ENCODE measurements around the gene LRMDA. TPM values are rescaled to one million over a fixed set of nuclear protein-coding genes. Genes with fewer than 3 reads are reported as not detected.

LRMDA gene
- total RNA-seq, 4 donors from 2014 or later, result 1.4 to 23.1 (median 3.6) TPM

- no peak for DNase-seq
- TF ChIP-seq, protein P1, sequence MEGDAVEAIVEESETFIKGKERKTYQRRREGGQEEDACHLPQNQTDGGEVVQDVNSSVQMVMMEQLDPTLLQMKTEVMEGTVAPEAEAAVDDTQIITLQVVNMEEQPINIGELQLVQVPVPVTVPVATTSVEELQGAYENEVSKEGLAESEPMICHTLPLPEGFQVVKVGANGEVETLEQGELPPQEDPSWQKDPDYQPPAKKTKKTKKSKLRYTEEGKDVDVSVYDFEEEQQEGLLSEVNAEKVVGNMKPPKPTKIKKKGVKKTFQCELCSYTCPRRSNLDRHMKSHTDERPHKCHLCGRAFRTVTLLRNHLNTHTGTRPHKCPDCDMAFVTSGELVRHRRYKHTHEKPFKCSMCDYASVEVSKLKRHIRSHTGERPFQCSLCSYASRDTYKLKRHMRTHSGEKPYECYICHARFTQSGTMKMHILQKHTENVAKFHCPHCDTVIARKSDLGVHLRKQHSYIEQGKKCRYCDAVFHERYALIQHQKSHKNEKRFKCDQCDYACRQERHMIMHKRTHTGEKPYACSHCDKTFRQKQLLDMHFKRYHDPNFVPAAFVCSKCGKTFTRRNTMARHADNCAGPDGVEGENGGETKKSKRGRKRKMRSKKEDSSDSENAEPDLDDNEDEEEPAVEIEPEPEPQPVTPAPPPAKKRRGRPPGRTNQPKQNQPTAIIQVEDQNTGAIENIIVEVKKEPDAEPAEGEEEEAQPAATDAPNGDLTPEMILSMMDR (IDR thresholded peaks at IDR 0.05), result no peak
- TF ChIP-seq POLR2A (IDR thresholded peaks at IDR 0.05), result no peak
- H3K27me3 ChIP-seq, result no peaks in the 10 kb centered on the region
Measured at GRCh38 chr10:76015245-76015644, 583.8 kb downstream of the LRMDA start.

DNA sequence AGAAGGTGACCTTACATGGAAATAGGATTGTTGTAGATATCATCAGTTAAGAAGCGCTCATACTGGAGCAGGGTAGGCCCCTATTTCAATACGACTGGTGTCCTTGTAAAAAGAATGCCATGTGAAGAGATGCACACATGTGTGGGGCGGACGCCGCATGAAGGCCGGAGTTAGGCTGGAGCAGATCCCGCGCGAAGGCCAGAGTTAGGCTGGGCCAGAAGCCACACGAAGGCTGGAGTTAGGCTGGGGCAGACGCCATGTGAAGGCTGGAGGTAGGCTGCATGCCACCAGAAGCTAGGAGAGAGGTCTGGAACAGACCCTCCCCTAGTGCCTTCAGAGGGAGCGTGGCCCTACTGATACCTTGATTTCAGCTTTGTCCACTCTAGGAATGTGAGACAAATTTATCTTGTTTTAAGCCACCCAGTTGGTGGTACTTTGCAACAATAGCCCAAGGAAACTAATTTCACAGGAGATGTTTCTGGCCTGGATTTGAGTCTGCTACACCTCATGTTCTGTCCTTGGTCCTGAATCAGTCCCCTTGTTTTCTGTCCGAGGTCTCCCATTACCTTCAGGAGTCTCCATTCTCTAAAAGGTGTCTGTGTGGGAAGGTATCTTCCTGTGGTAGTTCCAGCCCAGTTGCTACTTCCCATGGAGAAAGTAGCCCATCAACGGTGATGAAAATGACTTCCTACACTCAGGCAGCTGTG is 585.8 kb downstream of the LRMDA start:
- Histone ChIP-seq H3K9me3 (no peaks in the 10 kb centered on the region), H3K27ac (no peak overlapping the region), H3K36me3 (no peaks in the 10 kb centered on the region), H3K4me1 (no peaks in the 10 kb centered on the region), H3K27me3 (no peaks in the 10 kb centered on the region), H3K4me3 (no peak overlapping the region)
- TF ChIP-seq, protein P1 (IDR thresholded peaks at IDR 0.05), result no peak
- no peak for TF ChIP-seq POLR2A (IDR thresholded peaks at IDR 0.05)
- DNase-seq, result no peak

More at GRCh38 chr10:76015245-76015644, 583.8 kb downstream of the LRMDA start:
- Histone ChIP-seq H3K4me1 (no peaks in the 10 kb centered on the region), H3K4me3 (no peak overlapping the region), H3K9me3 (no peaks in the 10 kb centered on the region), H3K27ac (no peak overlapping the region), H3K36me3 (no peaks in the 10 kb centered on the region)

DNA sequence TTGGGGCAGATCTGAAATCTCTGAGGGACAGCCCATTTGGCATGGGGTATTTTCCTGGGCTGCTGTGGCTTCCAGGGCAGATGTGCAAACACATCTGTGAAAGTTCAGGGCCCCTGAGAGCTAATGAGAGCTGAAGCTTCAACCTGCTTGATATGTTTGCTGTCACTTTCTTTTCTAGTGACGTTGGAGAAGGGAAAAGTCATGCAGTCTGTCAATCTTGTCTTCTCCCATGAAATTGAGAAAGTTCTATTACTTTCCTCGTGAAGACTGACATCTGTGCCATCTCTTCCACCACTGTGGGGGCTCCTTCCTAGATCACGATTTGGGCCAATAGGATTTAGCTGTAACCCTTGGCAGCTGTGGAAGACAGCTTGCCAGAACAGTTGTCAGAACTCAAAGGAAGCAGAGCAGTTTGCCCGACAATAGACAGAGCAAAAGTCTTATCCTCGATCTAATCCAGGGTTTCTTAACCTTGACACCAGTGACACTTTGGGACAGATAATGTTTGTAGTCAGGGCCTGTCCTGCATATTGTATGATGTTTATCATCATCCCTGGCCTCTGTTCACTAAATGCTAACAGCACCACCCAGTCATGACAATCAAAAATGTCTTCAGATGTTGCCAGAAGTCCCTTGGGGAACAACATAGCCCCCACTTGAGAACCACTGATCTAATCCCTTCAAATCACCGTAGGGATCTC is 586.5 kb downstream of the LRMDA start:
- H3K27ac ChIP-seq, result no peak overlapping the region
- no peaks in the 10 kb centered on the region for H3K9me3 ChIP-seq
- no peaks in the 10 kb centered on the region for H3K4me1 ChIP-seq
- TF ChIP-seq, protein P1 (IDR thresholded peaks at IDR 0.05), result no peak
- no peak for TF ChIP-seq POLR2A (IDR thresholded peaks at IDR 0.05)
- no peak for DNase-seq
- no peak overlapping the region for H3K4me3 ChIP-seq
- H3K27me3 ChIP-seq, result no peaks in the 10 kb centered on the region
- H3K36me3 ChIP-seq, result no peaks in the 10 kb centered on the region

GRCh38 chr10:76020630-76021029 is 589.2 kb downstream of the LRMDA start:
- no peaks in the 10 kb centered on the region for H3K9me3 ChIP-seq
- TF ChIP-seq, protein P1 (IDR thresholded peaks at IDR 0.05), result no peak
- TF ChIP-seq POLR2A (IDR thresholded peaks at IDR 0.05), result no peak

DNA sequence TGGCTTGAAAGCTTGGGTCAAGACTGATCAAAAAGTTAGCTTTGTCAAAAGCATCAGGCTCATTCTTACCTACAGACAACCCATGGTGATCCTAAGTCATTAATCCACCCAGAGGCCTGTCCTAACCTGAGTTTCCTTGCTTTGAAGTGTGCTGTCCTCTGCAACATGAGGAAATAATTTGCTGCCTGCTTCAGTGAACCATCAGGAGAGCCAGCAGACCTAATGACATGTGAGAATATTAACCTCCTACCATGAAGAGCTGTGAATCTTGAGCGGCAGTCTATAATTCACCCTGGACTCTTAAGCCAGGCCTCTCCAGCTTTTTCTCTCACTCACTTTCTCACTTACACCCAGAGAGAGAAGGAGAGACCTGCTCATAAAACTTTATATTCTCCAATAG is 590.0 kb downstream of the LRMDA start:
- Histone ChIP-seq H3K9me3 (no peaks in the 10 kb centered on the region), H3K27me3 (no peaks in the 10 kb centered on the region), H3K36me3 (no peaks in the 10 kb centered on the region), H3K27ac (no peak overlapping the region), H3K4me1 (no peaks in the 10 kb centered on the region), H3K4me3 (no peak overlapping the region)
- no peak for TF ChIP-seq POLR2A (IDR thresholded peaks at IDR 0.05)
- no peak for DNase-seq

More at GRCh38 chr10:76020630-76021029, 589.2 kb downstream of the LRMDA start:
- Histone ChIP-seq H3K27me3 (no peaks in the 10 kb centered on the region), H3K27ac (no peak overlapping the region), H3K4me3 (no peak overlapping the region), H3K4me1 (no peaks in the 10 kb centered on the region), H3K36me3 (no peaks in the 10 kb centered on the region)
- DNase-seq, result no peak

- DNase-seq, result no peak
- no peak overlapping the region for H3K4me3 ChIP-seq
- no peaks in the 10 kb centered on the region for H3K36me3 ChIP-seq
- TF ChIP-seq POLR2A (IDR thresholded peaks at IDR 0.05), result no peak
- H3K4me1 ChIP-seq, result no peaks in the 10 kb centered on the region
- no peaks in the 10 kb centered on the region for H3K9me3 ChIP-seq
- no peaks in the 10 kb centered on the region for H3K27me3 ChIP-seq
- no peak overlapping the region for H3K27ac ChIP-seq
Measured at GRCh38 chr10:76022366-76022765, 590.9 kb downstream of the LRMDA start.
